Osteocyte (in vitro differentiated cells): Measurements from ENCODE around the gene MAP7. TPM values are rescaled to one million over a fixed set of nuclear protein-coding genes. Genes with fewer than 3 reads are reported as not detected.

Source experiments
- DNase-seq: peaks from one replicate; pipeline ENCODE4 v3.0.0; 2021; ENCODE audit warnings: mixed read lengths; ENCODE audit not compliant: unreplicated experiment; ENCODE audit errors: extremely low spot score
- H3K27ac Mint-ChIP-seq: one replicate; pipeline ENCODE4 v1.8.0; 2021; ENCODE audit warnings: mild to moderate bottlenecking, mixed read lengths; ENCODE audit not compliant: unreplicated experiment
- H3K27me3 Mint-ChIP-seq: one replicate; pipeline ENCODE4 v1.8.0; 2021; ENCODE audit warnings: mixed read lengths; ENCODE audit not compliant: unreplicated experiment
- H3K36me3 Mint-ChIP-seq: one replicate; pipeline ENCODE4 v1.8.0; 2021; ENCODE audit warnings: mixed read lengths; ENCODE audit not compliant: unreplicated experiment
- H3K4me1 Mint-ChIP-seq: one replicate; pipeline ENCODE4 v1.8.0; 2021; ENCODE audit warnings: mixed read lengths; ENCODE audit not compliant: unreplicated experiment
- H3K4me3 Mint-ChIP-seq: one replicate; pipeline ENCODE4 v1.8.0; 2021; ENCODE audit warnings: mild to moderate bottlenecking, moderate library complexity, mixed read lengths; ENCODE audit not compliant: unreplicated experiment
- H3K9me3 Mint-ChIP-seq: one replicate; pipeline ENCODE4 v1.8.0; 2021; ENCODE audit warnings: mixed read lengths; ENCODE audit not compliant: unreplicated experiment
- CTCF ChIP-seq: fragments of 200-600 bp; sonication (generic); IDR thresholded peaks from 2 replicates; pipeline ENCODE4 v1.5.0; 2021; ENCODE audit warnings: antibody characterized with exemption, mild to moderate bottlenecking, moderate library complexity
- total RNA-seq: library from RNA; stranded (reverse); gene quantifications from 2 replicates; pipeline ENCODE4 v1.2.1, GENCODE V29; 2021

Gene MAP7
- total RNA-seq, 1 donor from 2014 or later: 0.38 TPM

- Mint-ChIP-seq H3K27me3 (peaks cover 5% of the 10 kb centered on the region), H3K36me3 (no peaks in the 10 kb centered on the region)
- TF ChIP-seq CTCF: no peak
Measured at GRCh38 chr6:136323431-136324112, 226.7 kb downstream of the MAP7 start.

GRCh38 chr6:136319732-136320131 is 230.5 kb downstream of the MAP7 start:
- no peaks in the 10 kb centered on the region for H3K9me3 Mint-ChIP-seq
- no peaks in the 10 kb centered on the region for H3K36me3 Mint-ChIP-seq
- DNase-seq: no peak
- H3K27me3 Mint-ChIP-seq: peaks cover 5% of the 10 kb centered on the region
- H3K4me3 Mint-ChIP-seq: no peak overlapping the region
- no peak for TF ChIP-seq CTCF
- no peaks in the 10 kb centered on the region for H3K4me1 Mint-ChIP-seq
- H3K27ac Mint-ChIP-seq: no peak overlapping the region

More at GRCh38 chr6:136323431-136324112, 226.7 kb downstream of the MAP7 start:
- DNase-seq: no peak
- Mint-ChIP-seq H3K4me1 (no peaks in the 10 kb centered on the region), H3K27ac (no peak overlapping the region), H3K9me3 (no peaks in the 10 kb centered on the region), H3K4me3 (no peak overlapping the region)

DNA sequence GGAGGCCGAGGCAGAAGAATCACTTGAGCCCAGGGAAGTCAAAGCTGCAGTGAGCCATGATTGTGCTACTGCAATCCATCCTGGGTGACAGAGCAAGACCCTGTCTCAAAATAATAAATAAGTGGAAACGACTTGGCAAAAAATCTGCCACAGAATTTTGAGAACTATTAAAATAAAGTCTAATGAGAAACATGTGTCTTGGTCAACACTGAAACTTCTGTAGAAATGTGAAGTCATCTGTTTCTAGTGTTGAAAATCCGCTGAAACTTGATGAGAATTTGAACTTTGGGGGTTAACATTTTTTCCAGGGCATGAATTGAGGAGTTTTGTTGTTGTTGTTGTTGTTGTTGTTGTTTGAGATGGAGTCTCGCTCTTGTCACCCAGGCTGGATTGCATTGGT is 231.5 kb downstream of the MAP7 start:
- no peak for DNase-seq
- Mint-ChIP-seq H3K9me3 (no peaks in the 10 kb centered on the region), H3K4me3 (no peak overlapping the region), H3K4me1 (no peaks in the 10 kb centered on the region), H3K36me3 (no peaks in the 10 kb centered on the region), H3K27ac (no peak overlapping the region), H3K27me3 (peaks cover 14% of the 10 kb centered on the region)
- TF ChIP-seq CTCF: no peak

GRCh38 chr6:136317971-136318370 is 232.3 kb downstream of the MAP7 start:
- H3K27ac Mint-ChIP-seq: no peak overlapping the region
- H3K4me3 Mint-ChIP-seq: no peak overlapping the region
- H3K4me1 Mint-ChIP-seq: no peaks in the 10 kb centered on the region
- no peaks in the 10 kb centered on the region for H3K9me3 Mint-ChIP-seq
- peaks cover 21% of the 10 kb centered on the region for H3K27me3 Mint-ChIP-seq
- TF ChIP-seq CTCF: no peak
- no peak for DNase-seq
- no peaks in the 10 kb centered on the region for H3K36me3 Mint-ChIP-seq

DNA sequence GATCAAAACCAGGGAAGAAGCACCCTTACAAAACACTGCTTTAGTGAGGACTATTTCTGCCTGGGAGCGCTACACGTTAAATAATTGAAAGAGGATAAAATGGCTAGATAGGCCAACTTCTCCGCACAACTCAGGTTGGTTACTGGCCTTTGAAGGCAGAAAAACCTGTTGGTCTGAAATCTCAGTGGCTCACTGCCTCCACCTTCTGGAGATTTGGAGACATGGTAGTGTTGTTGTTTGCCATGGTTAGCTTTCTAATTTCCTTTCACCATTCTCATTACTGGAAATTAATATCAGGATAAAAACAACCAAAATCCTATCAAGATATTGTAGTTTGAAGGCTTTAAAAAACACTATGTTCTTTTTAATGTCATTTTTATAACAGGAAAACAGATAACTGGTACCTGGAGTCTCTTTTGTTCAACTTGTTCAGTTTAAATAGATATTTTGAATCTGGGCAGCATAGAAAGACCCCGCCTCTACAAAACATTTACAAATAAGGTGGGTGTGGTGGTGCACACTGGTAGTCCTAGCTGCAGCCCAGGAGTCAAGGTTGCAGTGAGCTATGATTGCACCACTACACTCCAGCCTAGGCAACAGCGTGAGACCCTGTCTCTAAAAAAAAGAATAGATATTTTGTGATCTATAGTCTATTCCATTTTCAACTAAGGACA is 233.1 kb downstream of the MAP7 start:
- H3K27ac Mint-ChIP-seq: no peak overlapping the region
- no peaks in the 10 kb centered on the region for H3K36me3 Mint-ChIP-seq
- peaks cover 22% of the 10 kb centered on the region for H3K27me3 Mint-ChIP-seq
- no peak for DNase-seq
- no peak overlapping the region for H3K4me3 Mint-ChIP-seq
- no peaks in the 10 kb centered on the region for H3K4me1 Mint-ChIP-seq
- TF ChIP-seq CTCF: peak; percentile 81
- H3K9me3 Mint-ChIP-seq: no peaks in the 10 kb centered on the region
